ENCODE measurements around the gene FAM114A1.

FAM114A1 gene

GRCh38 chr4:38857354-38858096, 10.1 kb upstream of the FAM114A1 start:
- intact Hi-C loops (cut with DNase I): loop anchor here (5.0 kb wide), 1 partner anchor 100 kb away; no protein-coding TSS in a partner anchor
- no peak for DNase-seq

- intact Hi-C loops (cut with DNase I): loop anchor here (5.0 kb wide), 1 partner anchor 101 kb away; no protein-coding TSS in a partner anchor
- no peak for DNase-seq
Observed at GRCh38 chr4:38858097-38858420, 9.5 kb upstream of the FAM114A1 start.

GRCh38 chr4:38859501-38859900, 8.1 kb upstream of the FAM114A1 start:
- intact Hi-C loops (cut with DNase I): loop anchor here (5.0 kb wide), 1 partner anchor 102 kb away; no protein-coding TSS in a partner anchor
- no peak for DNase-seq

GRCh38 chr4:38860788-38861424, 6.7 kb upstream of the FAM114A1 start:
- intact Hi-C loops (cut with DNase I): no loop called here
- no peak for DNase-seq

- no peak for DNase-seq
- intact Hi-C loops (cut with DNase I): no loop called here
Observed at GRCh38 chr4:38861791-38862190, 5.8 kb upstream of the FAM114A1 start.

GRCh38 chr4:38865445-38865844, 2.2 kb upstream of the FAM114A1 start:
- intact Hi-C loops (cut with DNase I): no loop called here
- DNase-seq: no peak

- intact Hi-C loops (cut with DNase I): no loop called here
Observed at GRCh38 chr4:38866973-38867477, 581 bp upstream of the FAM114A1 start.

GRCh38 chr4:38868059-38868960, 704 bp downstream of the FAM114A1 start:
- intact Hi-C loops (cut with DNase I): no loop called here
- DNase-seq: peak in 4 of 10 donors; percentile 8 to 85 (median 28)

More at GRCh38 chr4:38866973-38867477, 581 bp upstream of the FAM114A1 start:
- DNase-seq: no peak

GRCh38 chr4:38869511-38869910, 1.9 kb downstream of the FAM114A1 start:
- no peak for DNase-seq
- intact Hi-C loops (cut with DNase I): no loop called here

- DNase-seq: no peak
- intact Hi-C loops (cut with DNase I): no loop called here
Observed at GRCh38 chr4:38870098-38870808, 2.6 kb downstream of the FAM114A1 start.

- intact Hi-C loops (cut with DNase I): no loop called here
Observed at GRCh38 chr4:38871593-38871992, 4.0 kb downstream of the FAM114A1 start.

GRCh38 chr4:38872620-38873019, 5.0 kb downstream of the FAM114A1 start:
- intact Hi-C loops (cut with DNase I): no loop called here
- DNase-seq: no peak

More at GRCh38 chr4:38871593-38871992, 4.0 kb downstream of the FAM114A1 start:
- no peak for DNase-seq

- intact Hi-C loops (cut with DNase I): no loop called here
- no peak for DNase-seq
Observed at GRCh38 chr4:38873290-38873944, 5.8 kb downstream of the FAM114A1 start.

- intact Hi-C loops (cut with DNase I): no loop called here
- no peak for DNase-seq
Observed at GRCh38 chr4:38876636-38877035, 9.0 kb downstream of the FAM114A1 start.

- intact Hi-C loops (cut with DNase I): no loop called here
- no peak for DNase-seq
Observed at GRCh38 chr4:38884254-38884653, 16.6 kb downstream of the FAM114A1 start.

- DNase-seq: no peak
- intact Hi-C loops (cut with DNase I): no loop called here
Observed at GRCh38 chr4:38889143-38889542, 21.5 kb downstream of the FAM114A1 start.

- no peak for DNase-seq
- intact Hi-C loops (cut with DNase I): no loop called here
Observed at GRCh38 chr4:38891051-38891983, 23.7 kb downstream of the FAM114A1 start.

- intact Hi-C loops (cut with DNase I): no loop called here
Observed at GRCh38 chr4:38894322-38894982, 26.8 kb downstream of the FAM114A1 start.

More at GRCh38 chr4:38894322-38894982, 26.8 kb downstream of the FAM114A1 start:
- DNase-seq: no peak
